ENCODE data around the gene TAS1R1. TPM values are rescaled to one million over a fixed set of nuclear protein-coding genes. Genes with fewer than 3 reads are reported as not detected.

TAS1R1 gene
- total and polyA plus RNA-seq, 9 of the 15 experiments (the other 6 are each of a cell fraction or from before 2014, with no cell fraction given), result 0.06 TPM; not detected in 8

DNA sequence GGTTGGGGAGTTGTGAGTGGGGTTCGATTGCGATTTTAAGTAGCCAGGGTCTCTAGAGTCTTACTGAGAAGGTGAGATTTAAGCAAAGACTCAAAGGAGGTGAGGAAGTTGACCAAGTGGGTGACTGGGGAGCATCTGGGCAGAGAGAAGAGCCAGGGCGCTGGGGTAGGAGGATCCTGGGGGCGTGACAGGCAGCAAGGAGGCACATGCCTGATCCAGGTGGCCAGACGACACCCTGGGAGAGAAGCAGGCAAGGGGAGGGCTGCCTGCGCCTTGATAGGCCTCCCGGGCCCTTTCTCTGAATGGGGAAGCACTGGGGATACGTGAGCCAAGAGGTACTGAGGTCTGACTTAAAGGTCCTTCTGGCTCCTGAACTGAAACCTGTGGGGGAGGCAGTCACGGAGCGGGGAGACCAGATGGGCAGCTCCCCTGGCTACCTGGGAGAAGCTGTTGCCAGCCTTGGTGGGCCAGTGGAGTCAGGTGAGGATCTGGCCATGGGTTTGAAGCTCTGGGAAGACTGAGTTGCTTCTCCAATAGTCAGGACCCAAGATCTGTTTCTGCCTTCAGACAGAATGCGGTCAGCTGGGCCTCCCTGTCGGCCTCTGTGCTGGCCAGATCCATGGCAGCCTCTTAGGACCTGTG, 30.1 kb downstream of the TAS1R1 start (continued):
- TF ChIP-seq, protein P1, sequence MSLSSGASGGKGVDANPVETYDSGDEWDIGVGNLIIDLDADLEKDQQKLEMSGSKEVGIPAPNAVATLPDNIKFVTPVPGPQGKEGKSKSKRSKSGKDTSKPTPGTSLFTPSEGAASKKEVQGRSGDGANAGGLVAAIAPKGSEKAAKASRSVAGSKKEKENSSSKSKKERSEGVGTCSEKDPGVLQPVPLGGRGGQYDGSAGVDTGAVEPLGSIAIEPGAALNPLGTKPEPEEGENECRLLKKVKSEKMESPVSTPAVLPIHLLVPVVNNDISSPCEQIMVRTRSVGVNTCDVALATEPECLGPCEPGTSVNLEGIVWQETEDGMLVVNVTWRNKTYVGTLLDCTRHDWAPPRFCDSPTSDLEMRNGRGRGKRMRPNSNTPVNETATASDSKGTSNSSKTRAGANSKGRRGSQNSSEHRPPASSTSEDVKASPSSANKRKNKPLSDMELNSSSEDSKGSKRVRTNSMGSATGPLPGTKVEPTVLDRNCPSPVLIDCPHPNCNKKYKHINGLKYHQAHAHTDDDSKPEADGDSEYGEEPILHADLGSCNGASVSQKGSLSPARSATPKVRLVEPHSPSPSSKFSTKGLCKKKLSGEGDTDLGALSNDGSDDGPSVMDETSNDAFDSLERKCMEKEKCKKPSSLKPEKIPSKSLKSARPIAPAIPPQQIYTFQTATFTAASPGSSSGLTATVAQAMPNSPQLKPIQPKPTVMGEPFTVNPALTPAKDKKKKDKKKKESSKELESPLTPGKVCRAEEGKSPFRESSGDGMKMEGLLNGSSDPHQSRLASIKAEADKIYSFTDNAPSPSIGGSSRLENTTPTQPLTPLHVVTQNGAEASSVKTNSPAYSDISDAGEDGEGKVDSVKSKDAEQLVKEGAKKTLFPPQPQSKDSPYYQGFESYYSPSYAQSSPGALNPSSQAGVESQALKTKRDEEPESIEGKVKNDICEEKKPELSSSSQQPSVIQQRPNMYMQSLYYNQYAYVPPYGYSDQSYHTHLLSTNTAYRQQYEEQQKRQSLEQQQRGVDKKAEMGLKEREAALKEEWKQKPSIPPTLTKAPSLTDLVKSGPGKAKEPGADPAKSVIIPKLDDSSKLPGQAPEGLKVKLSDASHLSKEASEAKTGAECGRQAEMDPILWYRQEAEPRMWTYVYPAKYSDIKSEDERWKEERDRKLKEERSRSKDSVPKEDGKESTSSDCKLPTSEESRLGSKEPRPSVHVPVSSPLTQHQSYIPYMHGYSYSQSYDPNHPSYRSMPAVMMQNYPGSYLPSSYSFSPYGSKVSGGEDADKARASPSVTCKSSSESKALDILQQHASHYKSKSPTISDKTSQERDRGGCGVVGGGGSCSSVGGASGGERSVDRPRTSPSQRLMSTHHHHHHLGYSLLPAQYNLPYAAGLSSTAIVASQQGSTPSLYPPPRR (CRISPR knock-in tag; IDR thresholded peaks at IDR 0.05; ENCODE audit: borderline replicate concordance), result peak; percentile 71; the same call in 1 of the 2 replicates
- TF ChIP-seq LCOR (CRISPR knock-in tag; IDR thresholded peaks at IDR 0.05) (no peak), PCBP2 (IDR thresholded peaks at IDR 0.05; ENCODE audit: low read depth, low read length, poor library complexity, severe bottlenecking) (no peak), ZNF589 (CRISPR knock-in tag; IDR thresholded peaks at IDR 0.05; ENCODE audit: low read depth) (no peak), GABPB1 (CRISPR knock-in tag; IDR thresholded peaks at IDR 0.05) (0 out of 2 replicates have a peak, but pooled peaks have one; percentile 3), OTX1 (CRISPR knock-in tag; IDR thresholded peaks at IDR 0.05) (0 out of 2 replicates have a peak, but pooled peaks have one; percentile 56), ZFX (CRISPR knock-in tag; IDR thresholded peaks at IDR 0.05) (peak; percentile 51; the same call in 1 of the 2 replicates), ZNF830 (CRISPR knock-in tag; IDR thresholded peaks at IDR 0.05) (0 out of 2 replicates have a peak, but pooled peaks have one; percentile 19), MAFF (IDR thresholded peaks at IDR 0.05; ENCODE audit: low read length) (no peak), YY1 (IDR thresholded peaks at IDR 0.05; ENCODE audit: borderline replicate concordance in 1 of 3, control insufficient read depth in 1 of 3, extremely low read depth in 1 of 3, insufficient read depth in 3 of 3, insufficient read length in 1 of 3, insufficient replicate concordance in 2 of 3, low read depth in 1 of 3, low read length in 2 of 3) (no peak)
- TF ChIP-seq, protein P2, sequence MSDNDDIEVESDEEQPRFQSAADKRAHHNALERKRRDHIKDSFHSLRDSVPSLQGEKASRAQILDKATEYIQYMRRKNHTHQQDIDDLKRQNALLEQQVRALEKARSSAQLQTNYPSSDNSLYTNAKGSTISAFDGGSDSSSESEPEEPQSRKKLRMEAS (CRISPR knock-in tag; IDR thresholded peaks at IDR 0.05), result peak; percentile 70
